ENCODE results near the gene CACNB2. TPM values are rescaled to one million over a fixed set of nuclear protein-coding genes. Genes with fewer than 3 reads are reported as not detected.

CACNB2 gene
- total RNA-seq, 2 donors from 2014 or later: 5.5 to 17.4 TPM

- TF ChIP-seq POLR2A (IDR thresholded peaks at IDR 0.05): no peak
- whole genome bisulfite sequencing: 94% methylated on average over 1 of the region's 1 CpG
- Histone ChIP-seq H3K36me3 (no peaks in the 10 kb centered on the region), H3K27ac (no peak overlapping the region), H3K9me3 (no peaks in the 10 kb centered on the region), H3K4me1 (replicated peaks) (no peaks in the 10 kb centered on the region), H3K27me3 (replicated peaks; ENCODE audit: insufficient read depth) (no peaks in the 10 kb centered on the region), H3K4me3 (no peak overlapping the region)
- DNase-seq (ENCODE audit: low spot score): no peak
- intact Hi-C loops (cut with DNase I): no loop called here
These were observed 181.1 kb downstream of the CACNB2 start for GRCh38 chr10:18321371-18321770.

- intact Hi-C loops (cut with DNase I): no loop called here
- no peaks in the 10 kb centered on the region for H3K9me3 ChIP-seq
- H3K4me3 ChIP-seq: no peak overlapping the region
- no peak for TF ChIP-seq POLR2A (IDR thresholded peaks at IDR 0.05)
- TF ChIP-seq, protein P1, sequence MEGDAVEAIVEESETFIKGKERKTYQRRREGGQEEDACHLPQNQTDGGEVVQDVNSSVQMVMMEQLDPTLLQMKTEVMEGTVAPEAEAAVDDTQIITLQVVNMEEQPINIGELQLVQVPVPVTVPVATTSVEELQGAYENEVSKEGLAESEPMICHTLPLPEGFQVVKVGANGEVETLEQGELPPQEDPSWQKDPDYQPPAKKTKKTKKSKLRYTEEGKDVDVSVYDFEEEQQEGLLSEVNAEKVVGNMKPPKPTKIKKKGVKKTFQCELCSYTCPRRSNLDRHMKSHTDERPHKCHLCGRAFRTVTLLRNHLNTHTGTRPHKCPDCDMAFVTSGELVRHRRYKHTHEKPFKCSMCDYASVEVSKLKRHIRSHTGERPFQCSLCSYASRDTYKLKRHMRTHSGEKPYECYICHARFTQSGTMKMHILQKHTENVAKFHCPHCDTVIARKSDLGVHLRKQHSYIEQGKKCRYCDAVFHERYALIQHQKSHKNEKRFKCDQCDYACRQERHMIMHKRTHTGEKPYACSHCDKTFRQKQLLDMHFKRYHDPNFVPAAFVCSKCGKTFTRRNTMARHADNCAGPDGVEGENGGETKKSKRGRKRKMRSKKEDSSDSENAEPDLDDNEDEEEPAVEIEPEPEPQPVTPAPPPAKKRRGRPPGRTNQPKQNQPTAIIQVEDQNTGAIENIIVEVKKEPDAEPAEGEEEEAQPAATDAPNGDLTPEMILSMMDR (IDR thresholded peaks at IDR 0.05): no peak
- no peak for TF ChIP-seq POLR2AphosphoS5 (IDR thresholded peaks at IDR 0.05)
- no peak overlapping the region for H3K27ac ChIP-seq
- H3K27me3 ChIP-seq (replicated peaks; ENCODE audit: insufficient read depth): no peaks in the 10 kb centered on the region
- peaks cover 4% of the 10 kb centered on the region for H3K4me1 ChIP-seq (replicated peaks)
- DNase-seq (ENCODE audit: low spot score): no peak
- H3K36me3 ChIP-seq: no peaks in the 10 kb centered on the region
- WGBS: 86% methylated on average over 2 of the region's 2 CpGs
These were observed 183.7 kb downstream of the CACNB2 start for GRCh38 chr10:18323916-18324315.

GRCh38 chr10:18325410-18325809 is 185.2 kb downstream of the CACNB2 start:
- no peak for DNase-seq (ENCODE audit: low spot score)
- Histone ChIP-seq H3K4me1 (replicated peaks) (peaks cover 4% of the 10 kb centered on the region), H3K4me3 (no peak overlapping the region), H3K36me3 (no peaks in the 10 kb centered on the region), H3K27ac (no peak overlapping the region), H3K9me3 (no peaks in the 10 kb centered on the region), H3K27me3 (replicated peaks; ENCODE audit: insufficient read depth) (no peaks in the 10 kb centered on the region)
- TF ChIP-seq POLR2A (IDR thresholded peaks at IDR 0.05) (no peak), POLR2AphosphoS5 (IDR thresholded peaks at IDR 0.05) (no peak)
- TF ChIP-seq, protein P1 (IDR thresholded peaks at IDR 0.05): no peak
- intact Hi-C loops (cut with DNase I): no loop called here

DNA sequence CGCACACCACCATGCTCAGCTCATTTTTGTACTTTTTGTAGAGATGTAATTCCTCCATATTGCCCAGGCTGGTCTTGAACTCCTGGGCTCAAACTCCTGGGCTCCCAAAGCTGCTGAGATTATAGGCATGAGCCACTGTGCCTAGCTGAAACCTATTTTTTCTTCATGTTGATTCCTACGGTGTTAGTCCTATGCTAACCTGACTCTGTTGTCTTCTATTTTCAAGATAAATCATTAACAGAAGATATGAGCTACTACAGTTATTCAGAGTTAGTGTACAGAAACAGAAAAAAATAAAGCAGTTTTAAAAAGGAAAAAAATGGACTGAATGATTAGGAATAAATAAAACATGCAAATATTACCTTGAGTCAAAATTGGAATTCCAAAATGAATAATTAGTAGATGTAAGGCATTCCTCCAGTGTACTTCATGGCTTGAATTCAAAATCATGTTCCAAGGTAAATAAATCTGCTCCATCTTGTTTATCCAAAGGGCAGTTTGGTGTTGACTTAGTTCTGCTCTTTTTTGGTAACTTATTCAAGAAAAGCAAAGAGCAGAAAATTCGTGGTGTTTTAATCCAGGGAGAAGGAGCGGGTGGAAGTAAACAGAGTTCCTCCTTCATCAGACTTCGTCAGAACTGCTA is 185.8 kb downstream of the CACNB2 start:
- TF ChIP-seq POLR2AphosphoS5 (IDR thresholded peaks at IDR 0.05) (peak; percentile 55), POLR2A (IDR thresholded peaks at IDR 0.05) (no peak)
- TF ChIP-seq, protein P1 (IDR thresholded peaks at IDR 0.05): no peak
- Histone ChIP-seq H3K4me1 (replicated peaks) (peaks cover 4% of the 10 kb centered on the region), H3K27me3 (replicated peaks; ENCODE audit: insufficient read depth) (no peaks in the 10 kb centered on the region), H3K9me3 (no peaks in the 10 kb centered on the region), H3K4me3 (no peak overlapping the region), H3K27ac (no peak overlapping the region), H3K36me3 (no peaks in the 10 kb centered on the region)
- WGBS: 35% methylated on average over 5 of the region's 5 CpGs
- intact Hi-C loops (cut with DNase I): no loop called here
- no peak for DNase-seq (ENCODE audit: low spot score)

GRCh38 chr10:18328941-18329340 is 188.7 kb downstream of the CACNB2 start:
- intact Hi-C loops (cut with DNase I): no loop called here
- 85% methylated on average over 2 of the region's 2 CpGs for WGBS
- H3K4me1 ChIP-seq (replicated peaks): peaks cover 4% of the 10 kb centered on the region
- H3K27ac ChIP-seq: no peak overlapping the region
- no peak for DNase-seq (ENCODE audit: low spot score)
- no peaks in the 10 kb centered on the region for H3K36me3 ChIP-seq
- TF ChIP-seq, protein P1 (IDR thresholded peaks at IDR 0.05): no peak
- TF ChIP-seq POLR2AphosphoS5 (IDR thresholded peaks at IDR 0.05) (no peak), POLR2A (IDR thresholded peaks at IDR 0.05) (no peak)
- no peak overlapping the region for H3K4me3 ChIP-seq
- no peaks in the 10 kb centered on the region for H3K9me3 ChIP-seq
- no peaks in the 10 kb centered on the region for H3K27me3 ChIP-seq (replicated peaks; ENCODE audit: insufficient read depth)

Measured in prostate gland (tissue), 2 donors.